ENCODE measurements around the gene IQCK.

IQCK gene

GRCh38 chr16:19868421-19868820, 150.3 kb downstream of the IQCK start:
- no peak for DNase-seq

GRCh38 chr16:19871721-19872120, 153.7 kb downstream of the IQCK start:
- DNase-seq = no peak

GRCh38 chr16:19872179-19872863, 154.2 kb downstream of the IQCK start:
- no peak for DNase-seq

GRCh38 chr16:19872935-19873334, 154.9 kb downstream of the IQCK start:
- no peak for DNase-seq

- DNase-seq = no peak
Measured at GRCh38 chr16:19874026-19874425, 156.0 kb downstream of the IQCK start.

GRCh38 chr16:19874851-19875546, 156.9 kb downstream of the IQCK start:
- DNase-seq = no peak

GRCh38 chr16:19875900-19876299, 157.8 kb downstream of the IQCK start:
- no peak for DNase-seq

GRCh38 chr16:19876501-19877059, 158.5 kb downstream of the IQCK start:
- no peak for DNase-seq

GRCh38 chr16:19878757-19879156, 160.7 kb downstream of the IQCK start:
- no peak for DNase-seq

GRCh38 chr16:19879241-19879792, 161.2 kb downstream of the IQCK start:
- no peak for DNase-seq

GRCh38 chr16:19881028-19881427, 163.0 kb downstream of the IQCK start:
- DNase-seq = no peak

- no peak for DNase-seq
Measured at GRCh38 chr16:19881783-19882182, 163.7 kb downstream of the IQCK start.

GRCh38 chr16:19882186-19882585, 164.1 kb downstream of the IQCK start:
- no peak for DNase-seq

- DNase-seq = no peak
Measured at GRCh38 chr16:19882646-19883045, 164.6 kb downstream of the IQCK start.

- DNase-seq = no peak
Measured at GRCh38 chr16:19883296-19883965, 165.4 kb downstream of the IQCK start.

- no peak for DNase-seq
Measured at GRCh38 chr16:19883966-19884485, 166.0 kb downstream of the IQCK start.

GRCh38 chr16:19884611-19885450, 166.8 kb downstream of the IQCK start, which contains the start of gene GPRC5B:
GPRC5B (minus strand) TSS chr16:19884848; CDS start chr16:19872845, 12,003 bp downstream.
- peak; percentile 26 for DNase-seq

- DNase-seq = no peak
Measured at GRCh38 chr16:19885451-19886072, 167.5 kb downstream of the IQCK start.

- peak; percentile 75 for DNase-seq
Measured at GRCh38 chr16:19886073-19886941, 168.2 kb downstream of the IQCK start.

- no peak for DNase-seq
Measured at GRCh38 chr16:19888834-19889233, 170.8 kb downstream of the IQCK start.

GRCh38 chr16:19890901-19891300, 172.8 kb downstream of the IQCK start:
- no peak for DNase-seq

All from CD4-positive, alpha-beta T cell treated with Interleukin-15 for 1 hour (primary cell).